NCI-H748 treated with DMSO at 0.1 percent for 48 hours (cell line): ENCODE results near the gene ZNF787.

Experiments used
- DNase-seq: peaks from one replicate; lab custom pipeline; 2025; lab: John Stamatoyannopoulos, UW

ZNF787 gene

GRCh38 chr19:56087647-56088496, 33.2 kb downstream of the ZNF787 start:
- DNase-seq: no peak

GRCh38 chr19:56086671-56087430, 34.2 kb downstream of the ZNF787 start:
- no peak for DNase-seq

GRCh38 chr19:56085571-56086275, 35.4 kb downstream of the ZNF787 start:
- DNase-seq: no peak

- DNase-seq: no peak
Measured at GRCh38 chr19:56084835-56085536, 36.1 kb downstream of the ZNF787 start.

- no peak for DNase-seq
Measured at GRCh38 chr19:56083668-56084067, 37.4 kb downstream of the ZNF787 start.

GRCh38 chr19:56080669-56081401, 40.3 kb downstream of the ZNF787 start:
- peak; percentile 31 for DNase-seq

- DNase-seq: no peak
Measured at GRCh38 chr19:56079609-56080008, 41.5 kb downstream of the ZNF787 start.

GRCh38 chr19:56076498-56076897, 44.6 kb downstream of the ZNF787 start:
- peak; percentile 59 for DNase-seq

- no peak for DNase-seq
Measured at GRCh38 chr19:56071151-56071550, 49.9 kb downstream of the ZNF787 start.

GRCh38 chr19:56069642-56070041, 51.5 kb downstream of the ZNF787 start:
- DNase-seq: no peak

GRCh38 chr19:56066152-56067023, 54.7 kb downstream of the ZNF787 start:
- peak; percentile 61 for DNase-seq

GRCh38 chr19:56053596-56053995, 67.5 kb downstream of the ZNF787 start:
- no peak for DNase-seq
